Trophoblast cell (in vitro differentiated cells and primary cell): ENCODE data around the gene SNX32.

ENCODE experiments used
- DNase-seq, 2 donors: peaks; one replicate each; pipeline ENCODE4 v3.0.0-alpha.2; 2016
- H2AFZ ChIP-seq: 2 replicates; pipeline ENCODE4 v1.6.1; 2013; ENCODE audit warnings: low read length, moderate library complexity, mild to moderate bottlenecking; ENCODE audit not compliant: insufficient read depth, poor library complexity
- H2AK5ac ChIP-seq: 2 replicates; pipeline ENCODE4 v1.6.1; 2013; ENCODE audit warnings: mild to moderate bottlenecking, low read length
- H2BK120ac ChIP-seq: 2 replicates; pipeline ENCODE4 v1.6.1; 2013; ENCODE audit warnings: low read length, mild to moderate bottlenecking, moderate library complexity; ENCODE audit not compliant: insufficient read depth, poor library complexity
- H2BK12ac ChIP-seq: 2 replicates; pipeline ENCODE4 v1.6.1; 2013; ENCODE audit warnings: mild to moderate bottlenecking, low read length, moderate library complexity
- H2BK5ac ChIP-seq: 2 replicates; pipeline ENCODE4 v1.6.1; 2013; ENCODE audit warnings: low read length, low read depth, moderate library complexity, mild to moderate bottlenecking; ENCODE audit not compliant: poor library complexity
- H3K14ac ChIP-seq: 2 replicates; pipeline ENCODE4 v1.6.1; 2013; ENCODE audit warnings: mild to moderate bottlenecking, low read length
- H3K18ac ChIP-seq: 2 replicates; pipeline ENCODE4 v1.6.1; 2013; ENCODE audit warnings: mild to moderate bottlenecking, low read length
- H3K23ac ChIP-seq: 2 replicates; pipeline ENCODE4 v1.6.1; 2013; ENCODE audit warnings: low read length
- H3K27ac ChIP-seq: 2 replicates; pipeline ENCODE4 v1.5.1; 2013; ENCODE audit warnings: low read depth, mild to moderate bottlenecking, inconsistent platforms, low read length, moderate library complexity
- H3K27me3 ChIP-seq: 2 replicates; pipeline ENCODE4 v1.6.1; 2013; ENCODE audit warnings: inconsistent platforms, mild to moderate bottlenecking, low read length, moderate library complexity; ENCODE audit not compliant: insufficient read depth
- H3K36me3 ChIP-seq, 2 experiments: 1 replicate in 1 of 2; 2 replicates in 1 of 2; pipeline ENCODE4 v1.6.1; 2013; ENCODE audit warnings: low read length in 2 of 2, mild to moderate bottlenecking in 2 of 2, moderate library complexity in 1 of 2; ENCODE audit not compliant: insufficient read depth in 2 of 2, control insufficient read depth in 1 of 2
- H3K4ac ChIP-seq: 2 replicates; pipeline ENCODE4 v1.6.1; 2013; ENCODE audit warnings: low read depth, mild to moderate bottlenecking, low read length, moderate library complexity
- H3K4me1 ChIP-seq, 2 experiments: 1 replicate in 1 of 2; 2 replicates in 1 of 2; pipeline ENCODE4 v1.6.1; 2013; ENCODE audit warnings: low read length in 2 of 2, mild to moderate bottlenecking in 2 of 2, moderate library complexity in 1 of 2; ENCODE audit not compliant: insufficient read depth in 2 of 2, control insufficient read depth in 1 of 2
- H3K4me2 ChIP-seq: 2 replicates; pipeline ENCODE4 v1.6.1; 2013; ENCODE audit warnings: inconsistent platforms, mild to moderate bottlenecking, low read length, moderate library complexity
- H3K4me3 ChIP-seq: 2 replicates; pipeline ENCODE4 v1.5.1; 2013; ENCODE audit warnings: mild to moderate bottlenecking, low read depth, low read length, inconsistent platforms
- H3K79me1 ChIP-seq: one replicate; pipeline ENCODE4 v1.6.1; 2013; ENCODE audit warnings: low read length
- H3K79me2 ChIP-seq: 2 replicates; pipeline ENCODE4 v1.6.1; 2013; ENCODE audit warnings: low read length, mild to moderate bottlenecking; ENCODE audit not compliant: control insufficient read depth, insufficient read depth, poor library complexity
- H3K9ac ChIP-seq: 2 replicates; pipeline ENCODE4 v1.6.1; 2013; ENCODE audit warnings: mild to moderate bottlenecking, low read length
- H3K9me3 ChIP-seq: 2 replicates; pipeline ENCODE4 v1.6.1; 2013; ENCODE audit warnings: low read depth, mild to moderate bottlenecking, control low read depth, inconsistent platforms, low read length; ENCODE audit not compliant: insufficient read depth
- H4K12ac ChIP-seq: 2 replicates; pipeline ENCODE4 v1.6.1; 2013; ENCODE audit warnings: low read depth, mild to moderate bottlenecking, low read length, moderate library complexity
- H4K8ac ChIP-seq: 2 replicates; pipeline ENCODE4 v1.6.1; 2013; ENCODE audit warnings: low read depth, mild to moderate bottlenecking, low read length, moderate library complexity
- H4K91ac ChIP-seq: one replicate; pipeline ENCODE4 v1.6.1; 2013; ENCODE audit warnings: low read depth, mild to moderate bottlenecking, low read length, moderate library complexity
- WGBS: extraction: QIAGEN DNeasy Blood & Tissue Kit; methylation state at CpG from one replicate; pipeline ENCODE4 v1.1.7; 2013; ENCODE audit warnings: missing lambda C conversion rate; ENCODE audit not compliant: insufficient read length, insufficient coverage; ENCODE audit errors: extremely low coverage; 5-methylcytosine and 5-hydroxymethylcytosine counted together

Gene SNX32

GRCh38 chr11:65821107-65821506 is 12.7 kb upstream of the SNX32 start:
- H3K23ac ChIP-seq = no peak overlapping the region
- no CpG with 5 or more reads among the region's 8 CpGs for WGBS

GRCh38 chr11:65822776-65823528 is 10.8 kb upstream of the SNX32 start:
- no peaks in the 10 kb centered on the region for H3K4me1 ChIP-seq
- no peak overlapping the region for H2BK12ac ChIP-seq
- no peak overlapping the region for H3K4me3 ChIP-seq
- H4K12ac ChIP-seq = no peak overlapping the region
- no peak overlapping the region for H3K9ac ChIP-seq
- no peaks in the 10 kb centered on the region for H3K36me3 ChIP-seq
- no peak overlapping the region for H2BK5ac ChIP-seq
- no peak overlapping the region for H3K18ac ChIP-seq
- H3K4me2 ChIP-seq = no peak overlapping the region
- H2BK120ac ChIP-seq = no peak overlapping the region
- H3K79me2 ChIP-seq = no peaks in the 10 kb centered on the region
- no peak overlapping the region for H3K14ac ChIP-seq
- no peak overlapping the region for H3K4ac ChIP-seq
- WGBS = 100% methylated on average over 3 of the region's 15 CpGs
- no peak overlapping the region for H4K91ac ChIP-seq
- no peak for DNase-seq
- H2AK5ac ChIP-seq = no peak overlapping the region
- no peak overlapping the region for H3K23ac ChIP-seq
- H3K79me1 ChIP-seq = peaks cover under 1% of the 10 kb centered on the region
- H2AFZ ChIP-seq = no peak overlapping the region
- no peak overlapping the region for H3K27ac ChIP-seq
- H4K8ac ChIP-seq = no peak overlapping the region
- H3K9me3 ChIP-seq = no peaks in the 10 kb centered on the region
- H3K27me3 ChIP-seq = no peaks in the 10 kb centered on the region

More at GRCh38 chr11:65821107-65821506, 12.7 kb upstream of the SNX32 start:
- Histone ChIP-seq H3K79me1 (peaks cover 5% of the 10 kb centered on the region), H2AK5ac (no peak overlapping the region), H2BK120ac (no peak overlapping the region), H3K4me3 (no peak overlapping the region), H3K9ac (no peak overlapping the region), H2AFZ (no peak overlapping the region), H4K8ac (no peak overlapping the region), H3K14ac (no peak overlapping the region), H3K36me3 (no peaks in the 10 kb centered on the region), H3K4me1 (no peaks in the 10 kb centered on the region), H3K4me2 (no peak overlapping the region), H3K27ac (no peak overlapping the region), H3K9me3 (no peaks in the 10 kb centered on the region), H3K4ac (no peak overlapping the region), H4K91ac (no peak overlapping the region), H2BK12ac (no peak overlapping the region), H3K18ac (no peak overlapping the region), H2BK5ac (no peak overlapping the region), H4K12ac (no peak overlapping the region), H3K79me2 (no peaks in the 10 kb centered on the region), H3K27me3 (no peaks in the 10 kb centered on the region)
- no peak for DNase-seq

- Histone ChIP-seq H3K4me3 (no peak overlapping the region), H4K12ac (no peak overlapping the region), H3K27ac (no peak overlapping the region), H3K14ac (no peak overlapping the region), H2BK12ac (no peak overlapping the region), H3K36me3 (no peaks in the 10 kb centered on the region), H3K4me2 (no peak overlapping the region), H2AK5ac (no peak overlapping the region), H3K79me2 (no peaks in the 10 kb centered on the region), H2BK120ac (no peak overlapping the region), H4K8ac (no peak overlapping the region), H3K4me1 (no peaks in the 10 kb centered on the region), H3K23ac (no peak overlapping the region), H3K27me3 (no peaks in the 10 kb centered on the region), H3K9ac (no peak overlapping the region), H3K4ac (no peak overlapping the region), H2BK5ac (no peak overlapping the region), H3K79me1 (no peaks in the 10 kb centered on the region), H3K9me3 (no peaks in the 10 kb centered on the region), H2AFZ (no peak overlapping the region), H3K18ac (no peak overlapping the region), H4K91ac (no peak overlapping the region)
- DNase-seq = no peak
- no CpG with 5 or more reads among the region's 8 CpGs for WGBS
These were observed 6.6 kb upstream of the SNX32 start for GRCh38 chr11:65826984-65827735.

GRCh38 chr11:65829459-65829858 is 4.3 kb upstream of the SNX32 start:
- H3K4ac ChIP-seq = no peak overlapping the region
- H3K79me1 ChIP-seq = peaks cover 5% of the 10 kb centered on the region
- H2BK12ac ChIP-seq = no peak overlapping the region
- H3K23ac ChIP-seq = no peak overlapping the region
- WGBS = no CpG with 5 or more reads among the region's 4 CpGs
- no peak overlapping the region for H2BK5ac ChIP-seq
- peaks cover 3% of the 10 kb centered on the region for H3K9me3 ChIP-seq
- H3K79me2 ChIP-seq = no peaks in the 10 kb centered on the region
- H4K8ac ChIP-seq = no peak overlapping the region
- no peak overlapping the region for H4K12ac ChIP-seq
- H3K27ac ChIP-seq = no peak overlapping the region
- no peak for DNase-seq
- H2AK5ac ChIP-seq = no peak overlapping the region
- no peak overlapping the region for H3K4me2 ChIP-seq
- no peaks in the 10 kb centered on the region for H3K27me3 ChIP-seq
- no peak overlapping the region for H3K18ac ChIP-seq
- H3K36me3 ChIP-seq = no peaks in the 10 kb centered on the region
- no peak overlapping the region for H3K9ac ChIP-seq
- no peak overlapping the region for H3K4me3 ChIP-seq
- H4K91ac ChIP-seq = no peak overlapping the region
- no peak overlapping the region for H3K14ac ChIP-seq
- no peak overlapping the region for H2BK120ac ChIP-seq
- H3K4me1 ChIP-seq = peaks cover 0 to 9% of the 10 kb centered on the region in 2 experiments
- H2AFZ ChIP-seq = no peak overlapping the region
